ENCODE data around the gene SNX5.

- TF ChIP-seq CTCF (optimal IDR thresholded peaks at IDR 0.05 in 1 of 3, IDR thresholded peaks at IDR 0.05 in 1 of 3, conservative IDR thresholded peaks at IDR 0.05 in 1 of 3; ENCODE audit: extremely low read depth in 1 of 3, insufficient read depth in 2 of 3, low read length in 3 of 3) (no peak), EZH2 (IDR thresholded peaks at IDR 0.05; ENCODE audit: low read length) (no peak)
Measured at GRCh38 chr20:17905544-17905943, 63.0 kb downstream of the SNX5 start.

Data from keratinocyte (primary cell).